Right atrium auricular region (tissue), 2 donors: ENCODE measurements around the gene ZNF227. TPM values are rescaled to one million over a fixed set of nuclear protein-coding genes. Genes with fewer than 3 reads are reported as not detected.

Source experiments
- DNase-seq: peaks from one replicate; pipeline ENCODE4 v3.0.0-alpha.2; 2019; ENCODE audit warnings: low spot score
- H3K27ac ChIP-seq, 2 donors: fragments of 200-600 bp; sonication (generic); 1 replicate in 1 of 2; 2 replicates in 1 of 2; pipeline ENCODE4 v1.5.1; 2016 to 2019
- H3K27me3 ChIP-seq, 2 donors: fragments of 200-600 bp; sonication (generic); one replicate each; pipeline versions ENCODE4 v1.5.1 to v1.6.0; 2017 to 2019
- H3K36me3 ChIP-seq: fragments of 200-600 bp; sonication (generic); one replicate; pipeline ENCODE4 v1.5.1; 2016
- H3K4me1 ChIP-seq, 2 donors: fragments of 200-600 bp; sonication (generic); one replicate each; pipeline versions ENCODE4 v1.5.1 to v1.6.0; 2017 to 2019
- H3K4me3 ChIP-seq, 2 donors: fragments of 200-600 bp; sonication (generic); 1 replicate in 1 of 2; 2 replicates in 1 of 2; pipeline ENCODE4 v1.5.1; 2017 to 2019; ENCODE audit warnings: mild to moderate bottlenecking in 1 of 2, moderate library complexity in 1 of 2
- H3K9me3 ChIP-seq, 2 donors: fragments of 200-600 bp; sonication (generic); one replicate each; pipeline ENCODE4 v1.5.1; 2019
- CTCF ChIP-seq, 2 donors: fragments of 200-600 bp; sonication (generic); IDR thresholded peaks; one replicate each; pipeline ENCODE4 v1.5.1; 2019; ENCODE audit warnings: antibody characterized with exemption in 2 of 2
- total RNA-seq, 2 donors: library from RNA; depleted of rRNA; stranded (reverse); fragments of >200 nt; gene quantifications; one replicate each; pipeline ENCODE4 v1.1.0, GENCODE V29; 2016

ZNF227 gene
- total RNA-seq, 2 donors from 2014 or later: 6.6 to 6.9 TPM

- DNase-seq: no peak
- H3K4me3 ChIP-seq: no peak overlapping the region
- H3K4me1 ChIP-seq: no peaks in the 10 kb centered on the region
- TF ChIP-seq CTCF (IDR thresholded peaks at IDR 0.05): no peak
- peaks cover 12% of the 10 kb centered on the region for H3K36me3 ChIP-seq
- no peak overlapping the region for H3K27ac ChIP-seq
- H3K9me3 ChIP-seq: peaks cover 0 to 50% of the 10 kb centered on the region in 2 donors
- H3K27me3 ChIP-seq: no peaks in the 10 kb centered on the region
Measured at GRCh38 chr19:44278181-44278690, 65.9 kb downstream of the ZNF227 start.

DNA sequence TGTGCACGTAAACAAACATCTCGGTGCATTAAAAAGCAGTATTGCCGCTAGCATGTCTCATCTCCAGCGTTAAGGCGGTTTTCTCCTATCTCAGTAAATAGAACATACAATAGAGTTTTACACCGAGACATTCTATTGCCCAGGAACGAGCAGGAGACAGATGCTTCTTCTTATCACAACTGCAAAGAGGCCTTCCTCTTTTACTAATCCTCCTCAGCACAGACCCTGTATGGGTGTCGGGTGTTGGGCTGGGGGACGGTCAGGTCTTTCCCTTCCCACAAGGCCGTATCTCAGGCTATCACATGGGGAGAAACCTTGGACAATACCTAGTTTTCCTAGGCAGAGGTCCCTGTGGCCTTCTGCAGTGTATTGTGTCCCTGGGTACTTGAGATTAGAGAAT is 68.6 kb downstream of the ZNF227 start:
- no peak for TF ChIP-seq CTCF (IDR thresholded peaks at IDR 0.05)
- H3K36me3 ChIP-seq: no peaks in the 10 kb centered on the region
- no peak overlapping the region for H3K27ac ChIP-seq
- H3K4me1 ChIP-seq: no peaks in the 10 kb centered on the region
- H3K27me3 ChIP-seq: no peaks in the 10 kb centered on the region
- no peak for DNase-seq
- no peak overlapping the region for H3K4me3 ChIP-seq
- peaks cover 0 to 39% of the 10 kb centered on the region in 2 donors for H3K9me3 ChIP-seq

GRCh38 chr19:44282846-44283245 is 70.5 kb downstream of the ZNF227 start:
- Histone ChIP-seq H3K4me1 (no peaks in the 10 kb centered on the region), H3K27me3 (no peaks in the 10 kb centered on the region), H3K9me3 (peaks cover 0 to 39% of the 10 kb centered on the region in 2 donors), H3K4me3 (no peak overlapping the region), H3K36me3 (peaks cover 12% of the 10 kb centered on the region), H3K27ac (no peak overlapping the region)
- no peak for DNase-seq
- no peak for TF ChIP-seq CTCF (IDR thresholded peaks at IDR 0.05)

GRCh38 chr19:44284968-44285367 is 72.6 kb downstream of the ZNF227 start:
- no peak for DNase-seq
- H3K4me3 ChIP-seq: no peak overlapping the region
- no peaks in the 10 kb centered on the region for H3K27me3 ChIP-seq
- H3K9me3 ChIP-seq: peaks cover 0 to 47% of the 10 kb centered on the region in 2 donors
- H3K27ac ChIP-seq: no peak overlapping the region
- no peaks in the 10 kb centered on the region for H3K4me1 ChIP-seq
- no peak for TF ChIP-seq CTCF (IDR thresholded peaks at IDR 0.05)
- peaks cover 33% of the 10 kb centered on the region for H3K36me3 ChIP-seq

Other genes starting within 250 kb of the ZNF227 start
- 1 to 10 TPM; 3.4 to 5.7 TPM for gene ZNF155, start 228.3 kb upstream of the ZNF227 start, total RNA-seq
- 1 to 10 TPM; 1.6 to 2.1 TPM for gene ZNF230, start 209.6 kb upstream of the ZNF227 start, total RNA-seq
- gene ZNF222, start 187.2 kb upstream of the ZNF227 start, total RNA-seq: 1 to 10 TPM; 2.4 to 2.9 TPM
- 1 to 10 TPM; 4.2 to 5.4 TPM for gene ZNF223, start 160.5 kb upstream of the ZNF227 start, total RNA-seq
- 1 to 10 TPM; 1.2 to 1.6 TPM for gene ZNF284, start 140.4 kb upstream of the ZNF227 start, total RNA-seq
- 10 to 100 TPM in 1 of 2 donors, 1 to 10 TPM in 1; 7.8 to 19.0 TPM for gene ZNF224, start 118.2 kb upstream of the ZNF227 start, total RNA-seq
- gene ZNF225, start 99.1 kb upstream of the ZNF227 start, total RNA-seq: 1 to 10 TPM; 2.2 to 2.8 TPM
- gene ZNF234, start 71.0 kb upstream of the ZNF227 start, total RNA-seq: 1 to 10 TPM; 6.0 TPM
- gene ZNF226, start 47.4 kb upstream of the ZNF227 start, total RNA-seq: 10 to 100 TPM; 11.5 to 17.1 TPM
- 1 to 10 TPM; 3.8 to 5.2 TPM for gene ZNF233, start 47.4 kb downstream of the ZNF227 start, total RNA-seq
- gene ZNF235, start 92.5 kb downstream of the ZNF227 start, total RNA-seq: 1 to 10 TPM; 3.0 to 4.5 TPM
- 1 to 10 TPM; 3.2 to 6.9 TPM for gene ZNF112, start 144.1 kb downstream of the ZNF227 start, total RNA-seq
- 1 to 10 TPM; 1.2 to 1.7 TPM for gene ZNF285, start 189.1 kb downstream of the ZNF227 start, total RNA-seq
- 1 to 10 TPM; 3.5 to 6.0 TPM for gene ZNF229, start 235.9 kb downstream of the ZNF227 start, total RNA-seq